A673 (cell line): ENCODE data around the gene CRYGN.

Experiments
- CTCF ChIP-seq: fragments of 300-800, 200-600 bp; sonication (generic); conservative IDR thresholded peaks from 2 replicates; pipeline ENCODE4 v1.5.1; 2017; ENCODE audit warnings: low read depth, mild to moderate bottlenecking, antibody characterized with exemption, low read length, moderate library complexity, mixed read lengths
- EZH2 ChIP-seq: fragments of 200-600 bp; sonication (generic); IDR thresholded peaks from 2 replicates; pipeline ENCODE4 v1.6.1; 2017; ENCODE audit warnings: borderline replicate concordance, low read depth, mild to moderate bottlenecking, mixed read lengths, antibody characterized with exemption, low read length; ENCODE audit not compliant: poor library complexity, severe bottlenecking

- TF ChIP-seq EZH2 = no peak
- no peak for TF ChIP-seq CTCF
These were observed 29.2 kb downstream of the CRYGN start for GRCh38 chr7:151410405-151411390.
